HCT116 (cell line): Measurements from ENCODE around the gene MAGIX. TPM values are rescaled to one million over a fixed set of nuclear protein-coding genes. Genes with fewer than 3 reads are reported as not detected.

Experiments
- ATAC-seq: fragments of 200-7000 bp; cut with Tn5 transposase; 2 replicates; pipeline ENCODE4 v1.9.1; 2020; ENCODE audit warnings: mild to moderate bottlenecking, moderate library complexity
- BruUV-seq: library from RNA; stranded (reverse); fragments of 400-500 nt; replicated peaks from 2 replicates; lab custom pipeline; 2021; lab: Mats Ljungman, UMichigan
- CTCF ChIA-PET: fragments of 300-600 bp; sonication (Branson Sonifier 250); formaldehyde crosslinking; loops from one replicate; lab custom pipeline; 2021; ENCODE audit warnings: antibody characterized with exemption; lab: Charles Lee
- POLR2A ChIA-PET: fragments of 300-600, 350-600 bp; sonication (Branson Sonifier 250); formaldehyde crosslinking; loops from one replicate; lab custom pipeline; 2021; ENCODE audit warnings: antibody characterized with exemption; lab: Charles Lee
- RAD21 ChIA-PET, 2 experiments: fragments of 300-600 bp; sonication (Branson Sonifier 250); formaldehyde crosslinking; loops; one replicate each; lab custom pipeline; 2023; ENCODE audit warnings: low total read pairs in 2 of 2; ENCODE audit not compliant: uncharacterized antibody in 2 of 2, unreplicated experiment in 2 of 2, low non-redundant PET in 1 of 2; lab: Charles Lee
- DNase-seq: peaks from one replicate; pipeline ENCODE4 v3.0.0-alpha.2; 2010; ENCODE audit warnings: low read depth, low spot score
- H2AFZ ChIP-seq: fragments of 200-600 bp; shearing (Covaris generic), sonication (generic); 2 replicates; pipeline ENCODE4 v1.6.1; 2017; ENCODE audit warnings: low read depth, mixed run types, mixed read lengths, antibody characterized with exemption, low read length; ENCODE audit not compliant: poor library complexity, severe bottlenecking
- H3K27ac ChIP-seq: 2 replicates; pipeline ENCODE4 v1.5.1; 2012; ENCODE audit warnings: low read depth, low read length
- H3K27me3 ChIP-seq: fragments of 200-600 bp; sonication (generic); 2 replicates; pipeline ENCODE4 v1.6.1; 2016; ENCODE audit warnings: mixed run types, low read length, mixed read lengths; ENCODE audit not compliant: insufficient read depth
- H3K36me3 ChIP-seq, 2 experiments: fragments of 200-500 bp in 1 of 2; fragments of 200-600 bp in 1 of 2; sonication (Bioruptor generic) in 1 of 2; sonication (generic) in 1 of 2; 2 replicates each; pipeline versions ENCODE4 v1.5.1 to v1.6.1; 2014 to 2016; ENCODE audit warnings: low read length in 2 of 2, inconsistent platforms in 1 of 2, mixed read lengths in 1 of 2, mixed run types in 1 of 2; ENCODE audit not compliant: insufficient read depth in 2 of 2, control insufficient read depth in 1 of 2
- H3K4me1 ChIP-seq, 2 experiments: fragments of 200-600 bp in 1 of 2; sonication (generic) in 1 of 2; 2 replicates each; pipeline versions ENCODE4 v1.5.1 to v1.6.1; 2012 to 2017; ENCODE audit warnings: low read length in 2 of 2, inconsistent platforms in 1 of 2, mild to moderate bottlenecking in 1 of 2, mixed read lengths in 1 of 2, mixed run types in 1 of 2, moderate library complexity in 1 of 2; ENCODE audit not compliant: insufficient read depth in 2 of 2, control insufficient read depth in 1 of 2
- H3K4me2 ChIP-seq: fragments of 200-600 bp; sonication (generic); 2 replicates; pipeline ENCODE4 v1.6.1; 2017; ENCODE audit warnings: mixed run types, low read length, mixed read lengths
- H3K4me3 ChIP-seq, 2 experiments: fragments of 200-600 bp in 1 of 2; sonication (generic) in 1 of 2; replicated peaks in 1 of 2; 2 replicates each; pipeline ENCODE4 v1.5.1; 2011 to 2016; ENCODE audit warnings: low read length in 2 of 2, control low read depth in 1 of 2, low read depth in 1 of 2, mild to moderate bottlenecking in 1 of 2, mixed read lengths in 1 of 2, mixed run types in 1 of 2
- H3K79me2 ChIP-seq: fragments of 200-600 bp; sonication (generic); 2 replicates; pipeline ENCODE4 v1.6.1; 2017; ENCODE audit warnings: mild to moderate bottlenecking, mixed run types, low read length, moderate library complexity, mixed read lengths; ENCODE audit not compliant: insufficient read depth
- H3K9ac ChIP-seq: fragments of 200-600 bp; sonication (generic); 2 replicates; pipeline ENCODE4 v1.6.1; 2016; ENCODE audit warnings: low read length, mixed read lengths
- H3K9me2 ChIP-seq: fragments of 200-600 bp; sonication (generic), shearing (Covaris generic); 2 replicates; pipeline ENCODE4 v1.6.1; 2017; ENCODE audit warnings: mixed run types, mild to moderate bottlenecking, moderate library complexity; ENCODE audit not compliant: insufficient read depth
- H3K9me3 ChIP-seq, 2 experiments: fragments of 200-500 bp in 1 of 2; fragments of 200-600 bp in 1 of 2; sonication (Bioruptor generic) in 1 of 2; sonication (generic) in 1 of 2; 2 replicates each; pipeline ENCODE4 v1.6.1; 2014 to 2017; ENCODE audit warnings: low read length in 2 of 2, mixed read lengths in 2 of 2, inconsistent platforms in 1 of 2, low read depth in 1 of 2, mild to moderate bottlenecking in 1 of 2, mixed run types in 1 of 2, moderate library complexity in 1 of 2; ENCODE audit not compliant: control insufficient read depth in 1 of 2, insufficient read depth in 1 of 2
- H4K20me1 ChIP-seq: fragments of 200-600 bp; sonication (generic), shearing (Covaris generic); 2 replicates; pipeline ENCODE4 v1.6.1; 2017; ENCODE audit warnings: mixed run types, mild to moderate bottlenecking, moderate library complexity; ENCODE audit not compliant: insufficient read depth
- ATF3 ChIP-seq: IDR thresholded peaks from 2 replicates; pipeline ENCODE4 v1.6.1; 2012
- CBX3 ChIP-seq: IDR thresholded peaks from 2 replicates; pipeline ENCODE4 v1.6.1; 2012; ENCODE audit warnings: low read depth
- CEBPB ChIP-seq: IDR thresholded peaks from 2 replicates; pipeline ENCODE4 v1.6.1; 2012; ENCODE audit warnings: low read depth
- CTCF ChIP-seq, 3 experiments: fragments of 200-600 bp in 1 of 3; sonication (generic) in 1 of 3; IDR thresholded peaks in 2 of 3; conservative IDR thresholded peaks in 1 of 3; 2 replicates each; pipeline ENCODE4 v1.5.1; 2012 to 2017; ENCODE audit warnings: low read depth in 2 of 3, low read length in 2 of 3, antibody characterized with exemption in 1 of 3, borderline replicate concordance in 1 of 3, control low read depth in 1 of 3, mild to moderate bottlenecking in 1 of 3, mixed read lengths in 1 of 3, mixed run types in 1 of 3, moderate library complexity in 1 of 3; ENCODE audit not compliant: insufficient read depth in 1 of 3
- EGR1 ChIP-seq: IDR thresholded peaks from 2 replicates; pipeline ENCODE4 v1.6.1; 2012; ENCODE audit warnings: low read depth
- ELF1 ChIP-seq: IDR thresholded peaks from 2 replicates; pipeline ENCODE4 v1.6.1; 2012; ENCODE audit warnings: low read depth, borderline replicate concordance
- FOSL1 ChIP-seq: IDR thresholded peaks from 2 replicates; pipeline ENCODE4 v1.6.1; 2012; ENCODE audit warnings: low read depth
- MAX ChIP-seq: IDR thresholded peaks from 2 replicates; pipeline ENCODE4 v1.6.1; 2012
- POLR2A ChIP-seq: IDR thresholded peaks from 2 replicates; pipeline ENCODE4 v1.7.0; 2011; ENCODE audit warnings: borderline replicate concordance; ENCODE audit not compliant: insufficient read depth, insufficient read length; ENCODE audit errors: extremely low read depth
- POLR2AphosphoS5 ChIP-seq: IDR thresholded peaks from 2 replicates; pipeline ENCODE4 v1.6.1; 2011; ENCODE audit warnings: mild to moderate bottlenecking, low read depth, low read length, moderate library complexity
- RAD21 ChIP-seq: IDR thresholded peaks from 2 replicates; pipeline ENCODE4 v1.6.1; 2012; ENCODE audit warnings: low read depth, mild to moderate bottlenecking
- REST ChIP-seq: IDR thresholded peaks from 2 replicates; pipeline ENCODE4 v1.6.1; 2012; ENCODE audit warnings: low read depth
- SIN3A ChIP-seq: IDR thresholded peaks from 2 replicates; pipeline ENCODE4 v1.6.1; 2012; ENCODE audit warnings: low read depth
- SP1 ChIP-seq: IDR thresholded peaks from 2 replicates; pipeline ENCODE4 v1.6.1; 2012; ENCODE audit warnings: low read depth
- SRF ChIP-seq: IDR thresholded peaks from 2 replicates; pipeline ENCODE4 v1.6.1; 2012; ENCODE audit warnings: low read depth
- YY1 ChIP-seq: IDR thresholded peaks from 2 replicates; pipeline ENCODE4 v1.6.1; 2011; ENCODE audit warnings: low read length, low read depth, moderate library complexity, mild to moderate bottlenecking; ENCODE audit not compliant: insufficient replicate concordance; ENCODE audit errors: extremely low read depth
- ZBTB33 ChIP-seq: IDR thresholded peaks from 2 replicates; pipeline ENCODE4 v1.6.1; 2011; ENCODE audit warnings: mild to moderate bottlenecking, low read length, moderate library complexity; ENCODE audit not compliant: insufficient replicate concordance; ENCODE audit errors: extremely low read depth
- ZFX ChIP-seq: fragments of 450-650 bp; IDR thresholded peaks from 2 replicates; pipeline ENCODE4 v1.6.1; 2017
- ZNF274 ChIP-seq: fragments of 200-500 bp; sonication (Bioruptor generic); IDR thresholded peaks from 2 replicates; pipeline ENCODE4 v1.6.1; 2014; ENCODE audit warnings: mild to moderate bottlenecking, low read depth, low read length, inconsistent platforms
- intact Hi-C: fragments of 100-400 bp; cut with micrococcal nuclease; formaldehyde crosslinking; loops from 2 replicates; pipeline ENCODE4 v1.10.0; 2022
- total RNA-seq: library from RNA; stranded (reverse); gene quantifications from one replicate; pipeline ENCODE4 v1.2.1, GENCODE V29; 2021; ENCODE audit not compliant: unreplicated experiment

MAGIX gene
- total RNA-seq, 1 experiment from 2014 or later = 2.6 TPM

GRCh38 chrX:49210406-49210805 is 47.8 kb downstream of the MAGIX start:
- BruUV-seq = no TSS peak

More at GRCh38 chrX:49210406-49210805, 47.8 kb downstream of the MAGIX start:
- RAD21 ChIA-PET = no interaction called here
- H3K9me2 ChIP-seq = no peaks in the 10 kb centered on the region
- no peak overlapping the region for H3K4me2 ChIP-seq
- no peaks in the 10 kb centered on the region for H3K36me3 ChIP-seq
- H3K4me1 ChIP-seq = no peaks in the 10 kb centered on the region
- POLR2A ChIA-PET = no interaction called here
- CTCF ChIA-PET = no interaction called here
- TF ChIP-seq POLR2A (no peak), CTCF (IDR thresholded peaks at IDR 0.05 in 2 of 3, conservative IDR thresholded peaks at IDR 0.05 in 1 of 3; ENCODE audit: borderline replicate concordance in 1 of 3, insufficient read depth in 1 of 3, low read depth in 2 of 3, low read length in 2 of 3) (no peak), ATF3 (no peak), REST (no peak), EGR1 (no peak), ZNF274 (no peak), CBX3 (no peak), RAD21 (no peak), MAX (no peak), ELF1 (no peak), POLR2AphosphoS5 (no peak), ZFX (no peak), FOSL1 (no peak), ZBTB33 (no peak), CEBPB (no peak), SRF (no peak), SP1 (no peak), YY1 (no peak), SIN3A (no peak)
- H2AFZ ChIP-seq = no peak overlapping the region
- H3K79me2 ChIP-seq = no peaks in the 10 kb centered on the region
- no peak overlapping the region for H3K4me3 ChIP-seq
- no peaks in the 10 kb centered on the region for H4K20me1 ChIP-seq
- no peaks in the 10 kb centered on the region for H3K27me3 ChIP-seq
- ATAC-seq (no peak), DNase-seq (no peak)
- H3K9ac ChIP-seq = no peak overlapping the region
- H3K9me3 ChIP-seq = no peaks in the 10 kb centered on the region
- H3K27ac ChIP-seq = no peak overlapping the region
- intact Hi-C loops = no loop called here
